CD4-positive, alpha-beta T cell treated with Interleukin-4 for 4 hours (primary cell): ENCODE data around the gene LYRM4.

Experiments used
- DNase-seq: peaks from one replicate; pipeline ENCODE4 v3.0.0-alpha.2; 2020

LYRM4 gene

GRCh38 chr6:5091210-5092069 lies 169.3 kb downstream of the LYRM4 start:
- no peak for DNase-seq

- DNase-seq: no peak
Measured at GRCh38 chr6:5090603-5091002, 170.1 kb downstream of the LYRM4 start.

- DNase-seq: no peak
Measured at GRCh38 chr6:5089481-5090438, 171.0 kb downstream of the LYRM4 start.

- DNase-seq: no peak
Measured at GRCh38 chr6:5088780-5089179, 172.0 kb downstream of the LYRM4 start.

- peak; percentile 19 for DNase-seq
Measured at GRCh38 chr6:5087389-5087788, 173.4 kb downstream of the LYRM4 start.

GRCh38 chr6:5086294-5086890 lies 174.4 kb downstream of the LYRM4 start:
- no peak for DNase-seq

- no peak for DNase-seq
Measured at GRCh38 chr6:5085648-5086293, 175.0 kb downstream of the LYRM4 start.

GRCh38 chr6:5084781-5085647 lies 175.7 kb downstream of the LYRM4 start, which contains the start of gene PPP1R3G:
PPP1R3G (plus strand) TSS chr6:5085341; CDS start chr6:5085486, 145 bp downstream.
- no peak for DNase-seq

GRCh38 chr6:5084360-5084780 lies 176.4 kb downstream of the LYRM4 start:
- DNase-seq: no peak

GRCh38 chr6:5083813-5084359 lies 176.9 kb downstream of the LYRM4 start:
- no peak for DNase-seq

- DNase-seq: no peak
Measured at GRCh38 chr6:5083307-5083583, 177.5 kb downstream of the LYRM4 start.

GRCh38 chr6:5082487-5083306 lies 178.1 kb downstream of the LYRM4 start:
- no peak for DNase-seq

GRCh38 chr6:5081955-5082354 lies 178.8 kb downstream of the LYRM4 start:
- no peak for DNase-seq

- no peak for DNase-seq
Measured at GRCh38 chr6:5081182-5081581, 179.6 kb downstream of the LYRM4 start.

GRCh38 chr6:5080574-5080973 lies 180.2 kb downstream of the LYRM4 start:
- DNase-seq: no peak

GRCh38 chr6:5079692-5080091 lies 181.1 kb downstream of the LYRM4 start:
- no peak for DNase-seq

- no peak for DNase-seq
Measured at GRCh38 chr6:5078121-5078669, 182.6 kb downstream of the LYRM4 start.

- DNase-seq: no peak
Measured at GRCh38 chr6:5076931-5077330, 183.8 kb downstream of the LYRM4 start.

- DNase-seq: no peak
Measured at GRCh38 chr6:5073992-5074391, 186.8 kb downstream of the LYRM4 start.

- DNase-seq: no peak
Measured at GRCh38 chr6:5072440-5072839, 188.3 kb downstream of the LYRM4 start.
